ENCODE data around the gene TIGD6. TPM values are rescaled to one million over a fixed set of nuclear protein-coding genes. Genes with fewer than 3 reads are reported as not detected.
"Not testable (repeated sequence)": the region's sequence is repeated elsewhere in the genome, so short reads cannot be mapped to it uniquely, and the experiment has no call there.

Gene TIGD6
- total and polyA plus RNA-seq, 8 donors, result 1.5 to 3.6 (median 2.2) TPM

DNA sequence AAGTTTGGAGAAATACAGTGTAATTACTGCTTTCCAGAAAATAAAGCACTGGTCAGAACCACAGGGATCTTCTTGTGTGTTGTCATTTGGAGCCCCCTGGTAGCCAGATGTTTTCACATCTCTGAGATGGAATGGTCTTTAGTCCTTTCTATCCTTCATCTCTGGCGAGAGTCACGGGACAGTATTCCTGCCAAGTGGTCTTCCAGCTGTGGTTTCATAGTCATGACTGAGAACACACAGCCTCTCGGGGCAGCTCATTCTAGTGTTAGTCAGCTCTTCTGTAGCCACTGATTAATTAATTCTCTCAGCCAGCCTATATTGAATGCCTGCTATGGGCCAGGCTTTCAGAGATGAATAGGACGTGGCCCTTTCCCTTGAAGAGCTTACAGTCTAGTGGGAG, 34.2 kb upstream of the TIGD6 start:
- no peak overlapping the region for H3K27ac ChIP-seq
- H3K4me1 ChIP-seq, result no peaks in the 10 kb centered on the region
- TF ChIP-seq, protein P1, sequence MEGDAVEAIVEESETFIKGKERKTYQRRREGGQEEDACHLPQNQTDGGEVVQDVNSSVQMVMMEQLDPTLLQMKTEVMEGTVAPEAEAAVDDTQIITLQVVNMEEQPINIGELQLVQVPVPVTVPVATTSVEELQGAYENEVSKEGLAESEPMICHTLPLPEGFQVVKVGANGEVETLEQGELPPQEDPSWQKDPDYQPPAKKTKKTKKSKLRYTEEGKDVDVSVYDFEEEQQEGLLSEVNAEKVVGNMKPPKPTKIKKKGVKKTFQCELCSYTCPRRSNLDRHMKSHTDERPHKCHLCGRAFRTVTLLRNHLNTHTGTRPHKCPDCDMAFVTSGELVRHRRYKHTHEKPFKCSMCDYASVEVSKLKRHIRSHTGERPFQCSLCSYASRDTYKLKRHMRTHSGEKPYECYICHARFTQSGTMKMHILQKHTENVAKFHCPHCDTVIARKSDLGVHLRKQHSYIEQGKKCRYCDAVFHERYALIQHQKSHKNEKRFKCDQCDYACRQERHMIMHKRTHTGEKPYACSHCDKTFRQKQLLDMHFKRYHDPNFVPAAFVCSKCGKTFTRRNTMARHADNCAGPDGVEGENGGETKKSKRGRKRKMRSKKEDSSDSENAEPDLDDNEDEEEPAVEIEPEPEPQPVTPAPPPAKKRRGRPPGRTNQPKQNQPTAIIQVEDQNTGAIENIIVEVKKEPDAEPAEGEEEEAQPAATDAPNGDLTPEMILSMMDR (IDR thresholded peaks at IDR 0.05), result no peak
- ATAC-seq (peak in 1 of 4 donors; percentile 21), FAIRE-seq (no peak), DNase-seq (no peak)
- H3K36me3 ChIP-seq, result peaks cover 0 to 66% (median 26%) of the 10 kb centered on the region in 3 donors
- no peaks in the 10 kb centered on the region for H3K9me3 ChIP-seq
- no peak overlapping the region for H3K4me3 ChIP-seq
- H3K27me3 ChIP-seq, result no peaks in the 10 kb centered on the region
- intact Hi-C loops (cut with DNase I), result no loop called here
- WGBS, 2 donors, result 82 to 84% methylated on average over 4 of the region's 4 CpGs

DNA sequence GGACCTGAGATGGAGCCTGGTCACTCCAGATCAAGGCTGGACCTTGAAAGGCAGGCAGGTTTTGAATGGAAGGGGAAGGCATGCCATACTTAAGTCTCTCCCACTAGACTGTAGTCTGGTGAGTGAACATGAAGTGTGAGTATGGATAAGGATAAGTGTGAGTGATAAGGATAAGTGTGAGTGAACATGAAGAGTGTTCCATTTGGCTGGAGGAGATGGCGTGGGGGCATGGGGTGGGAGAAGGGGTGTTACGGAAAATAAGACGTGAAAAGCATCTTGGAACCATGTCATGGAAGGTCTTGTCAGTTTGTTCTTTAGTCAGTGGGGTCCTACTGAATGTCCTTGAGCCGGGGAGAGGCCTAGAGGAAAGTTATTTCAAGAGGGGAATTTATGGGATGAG, 32.9 kb upstream of the TIGD6 start:
- TF ChIP-seq, protein P1 (IDR thresholded peaks at IDR 0.05), result no peak
- intact Hi-C loops (cut with DNase I), result no loop called here
- DNase-seq, result no peak
- Histone ChIP-seq H3K9me3 (no peaks in the 10 kb centered on the region), H3K4me3 (no peak overlapping the region), H3K27ac (no peak overlapping the region), H3K27me3 (no peaks in the 10 kb centered on the region), H3K4me1 (no peaks in the 10 kb centered on the region), H3K36me3 (peaks cover 0 to 66% (median 26%) of the 10 kb centered on the region in 3 donors)
- no peak for ATAC-seq
- no peak for FAIRE-seq
- WGBS, 2 donors, result 93% methylated on average over 4 of the region's 4 CpGs

DNA sequence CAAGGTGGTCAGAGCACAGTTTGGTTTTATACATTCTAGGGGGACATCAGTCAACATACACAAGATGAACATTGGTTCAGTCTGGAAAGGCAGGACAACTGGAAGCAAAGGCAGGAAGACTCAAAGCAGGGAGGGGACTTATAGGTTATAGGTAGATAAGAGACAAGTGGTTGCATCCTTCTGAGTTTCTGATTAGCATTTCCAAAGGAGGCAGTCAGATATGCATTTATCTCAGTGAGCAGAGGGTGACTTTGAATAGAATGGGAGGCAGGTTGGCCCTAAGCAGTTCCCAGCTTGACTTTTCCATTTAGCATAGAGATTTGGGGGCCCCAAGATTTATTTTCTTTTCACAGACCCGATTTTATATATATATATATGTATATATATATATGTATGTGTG, 27.6 kb upstream of the TIGD6 start:
- H3K9me3 ChIP-seq; FAIRE-seq; DNase-seq; H3K4me3 ChIP-seq; H3K4me1 ChIP-seq; H3K27ac ChIP-seq; H3K27me3 ChIP-seq; ATAC-seq; intact Hi-C loops (cut with DNase I): not testable (repeated sequence)
- WGBS, 2 donors, result 42 to 59% methylated on average over 1 of the region's 1 CpG
- peaks cover 4 to 67% (median 27%) of the 10 kb centered on the region in 3 donors for H3K36me3 ChIP-seq

DNA sequence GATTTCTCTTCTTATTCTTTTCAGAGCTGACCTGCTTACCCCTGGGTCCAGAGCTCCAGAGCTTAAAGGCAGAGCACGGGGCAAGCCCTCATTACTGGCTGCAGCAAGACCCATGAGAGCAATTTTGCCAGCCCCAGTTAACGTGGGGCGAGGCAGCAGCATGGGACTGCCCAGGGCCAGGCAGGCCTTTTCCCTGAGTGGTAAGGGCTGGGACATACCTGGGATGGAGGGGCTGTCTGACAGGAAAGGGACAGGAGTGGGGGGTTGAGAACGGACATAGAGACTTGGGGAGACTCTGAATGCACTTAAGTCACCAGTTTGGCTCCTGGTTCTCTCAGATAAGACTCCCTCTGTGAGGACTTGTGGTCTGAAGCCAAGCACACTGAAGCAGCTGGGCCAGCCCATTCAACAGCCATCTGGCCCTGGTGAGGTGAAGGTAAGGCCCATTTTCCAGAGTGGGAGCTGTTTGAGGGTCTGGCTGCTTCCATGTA, 26.3 kb upstream of the TIGD6 start:
- no peak for DNase-seq
- H3K4me3 ChIP-seq, result no peak overlapping the region
- WGBS, 2 donors, result 93 to 96% methylated on average over 4 of the region's 4 CpGs
- TF ChIP-seq, protein P1 (IDR thresholded peaks at IDR 0.05), result no peak
- H3K4me1 ChIP-seq, result no peaks in the 10 kb centered on the region
- H3K27me3 ChIP-seq, result no peaks in the 10 kb centered on the region
- no peak overlapping the region for H3K27ac ChIP-seq
- H3K9me3 ChIP-seq, result no peaks in the 10 kb centered on the region
- no peak for FAIRE-seq
- H3K36me3 ChIP-seq, result peaks cover 4 to 54% (median 17%) of the 10 kb centered on the region in 3 donors
- intact Hi-C loops (cut with DNase I), result no loop called here
- ATAC-seq, result no peak

DNA sequence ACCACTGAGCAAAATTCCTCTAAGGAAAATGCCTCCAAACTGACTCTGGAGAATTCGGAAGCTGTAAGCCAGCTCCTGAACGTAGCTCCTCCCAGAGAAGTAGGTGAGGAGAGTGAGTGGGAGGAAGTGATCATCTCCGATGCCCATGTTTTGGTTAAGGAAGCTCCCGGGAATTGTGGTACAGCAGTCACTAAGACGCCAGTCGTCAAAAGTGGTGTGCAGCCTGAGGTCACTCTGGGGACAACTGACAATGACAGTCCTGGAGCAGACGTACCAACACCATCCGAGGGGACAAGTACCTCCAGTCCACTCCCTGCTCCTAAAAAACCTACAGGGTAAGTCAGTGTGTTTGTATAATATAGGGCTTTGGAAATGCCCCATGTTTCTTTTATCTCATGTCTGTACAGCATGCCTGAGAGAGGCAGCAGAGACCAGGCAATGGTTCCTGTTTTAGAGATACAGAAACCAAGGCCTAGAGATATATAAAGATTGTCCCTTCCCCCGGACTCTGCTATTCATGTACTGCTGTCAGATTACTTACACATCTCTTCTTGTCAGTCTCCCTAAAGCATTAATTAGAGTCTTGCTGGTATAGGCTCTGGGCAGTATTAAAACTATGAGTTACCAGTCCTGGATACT, 24.0 kb upstream of the TIGD6 start:
- no peak overlapping the region for H3K4me3 ChIP-seq
- no peaks in the 10 kb centered on the region for H3K9me3 ChIP-seq
- ATAC-seq (no peak), FAIRE-seq (no peak), DNase-seq (no peak)
- H3K27ac ChIP-seq, result no peak overlapping the region
- TF ChIP-seq, protein P1 (IDR thresholded peaks at IDR 0.05), result no peak
- intact Hi-C loops (cut with DNase I), result no loop called here
- H3K36me3 ChIP-seq, result peaks cover 4 to 48% (median 14%) of the 10 kb centered on the region in 3 donors
- H3K4me1 ChIP-seq, result no peaks in the 10 kb centered on the region
- 82 to 90% methylated on average over 9 of the region's 9 CpGs for WGBS, 2 donors
- no peaks in the 10 kb centered on the region for H3K27me3 ChIP-seq

Measured in pancreas (tissue), 10 donors.